ENCODE data around the gene EFCAB7. TPM values are rescaled to one million over a fixed set of nuclear protein-coding genes. Genes with fewer than 3 reads are reported as not detected.

The EFCAB7 gene
- total RNA-seq, 2 donors from 2014 or later = 9.7 to 10.5 TPM

DNA sequence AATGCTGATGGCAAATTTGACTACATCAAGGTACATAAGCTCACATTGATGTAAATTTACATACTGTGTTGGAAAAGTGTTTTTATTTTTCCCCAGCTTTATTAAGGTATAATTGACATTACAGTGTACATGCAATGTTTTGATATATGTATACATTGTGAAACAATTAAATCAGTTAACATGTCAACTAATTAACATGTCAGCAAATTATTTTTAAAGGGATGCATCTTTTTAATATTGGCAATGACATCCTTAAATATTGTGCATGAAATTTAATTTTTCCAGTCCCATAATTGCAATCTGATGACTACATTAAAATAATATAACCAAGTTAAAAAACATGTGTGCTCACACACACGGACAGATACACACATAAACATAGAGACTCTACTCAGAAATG is 9.4 kb downstream of the EFCAB7 start:
- Mint-ChIP-seq H3K27ac (no peak overlapping the region), H3K4me1 (no peaks in the 10 kb centered on the region), H3K9me3 (no peaks in the 10 kb centered on the region), H3K27me3 (no peaks in the 10 kb centered on the region), H3K36me3 (ENCODE audit: low read depth) (peaks cover 43% of the 10 kb centered on the region), H3K4me3 (no peak overlapping the region)
- ATAC-seq (replicated peaks) = no peak

DNA sequence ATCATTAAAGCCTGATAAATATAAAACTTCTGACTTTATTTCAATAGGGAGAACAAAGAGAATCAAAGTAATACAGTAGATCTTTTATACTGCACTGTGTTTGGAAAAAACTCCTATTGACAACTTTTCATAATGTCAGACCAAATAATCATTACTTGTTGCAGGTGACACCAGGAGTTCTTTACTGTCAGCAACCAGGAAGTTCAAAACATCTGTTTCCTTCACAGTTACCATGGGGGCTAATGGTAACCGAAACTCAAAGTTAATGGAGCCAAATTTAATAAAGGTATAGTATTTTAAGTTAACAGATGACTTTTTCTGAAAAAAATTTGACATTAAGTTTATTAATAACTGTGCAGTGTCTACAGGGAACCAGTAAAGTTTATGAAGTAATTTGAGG is 10.6 kb downstream of the EFCAB7 start:
- no peak overlapping the region for H3K4me3 Mint-ChIP-seq
- H3K9me3 Mint-ChIP-seq = no peaks in the 10 kb centered on the region
- no peak for ATAC-seq (replicated peaks)
- no peak overlapping the region for H3K27ac Mint-ChIP-seq
- H3K27me3 Mint-ChIP-seq = no peaks in the 10 kb centered on the region
- no peaks in the 10 kb centered on the region for H3K4me1 Mint-ChIP-seq
- peaks cover 42% of the 10 kb centered on the region for H3K36me3 Mint-ChIP-seq (ENCODE audit: low read depth)

DNA sequence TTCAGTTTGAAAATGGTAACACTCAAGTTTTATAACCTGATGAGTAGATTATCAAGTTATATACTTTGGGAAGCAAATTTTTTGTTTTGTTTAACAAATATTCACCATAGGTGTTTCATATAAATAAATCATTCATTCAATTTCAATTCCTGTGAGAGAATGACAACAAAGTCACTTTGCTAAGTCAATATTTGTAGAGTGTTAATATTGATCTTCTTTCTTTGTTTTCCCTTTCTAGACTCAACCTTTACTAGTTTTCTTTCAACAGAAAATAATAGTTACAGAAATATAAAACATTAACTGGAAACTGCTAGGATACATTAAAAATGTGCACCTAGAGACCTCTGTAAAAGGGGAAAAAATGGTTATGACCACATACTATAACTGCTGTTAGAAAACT is 11.1 kb downstream of the EFCAB7 start:
- H3K27ac Mint-ChIP-seq = no peak overlapping the region
- H3K4me1 Mint-ChIP-seq = no peaks in the 10 kb centered on the region
- no peak overlapping the region for H3K4me3 Mint-ChIP-seq
- no peaks in the 10 kb centered on the region for H3K9me3 Mint-ChIP-seq
- H3K36me3 Mint-ChIP-seq (ENCODE audit: low read depth) = peaks cover 42% of the 10 kb centered on the region
- no peaks in the 10 kb centered on the region for H3K27me3 Mint-ChIP-seq
- no peak for ATAC-seq (replicated peaks)

DNA sequence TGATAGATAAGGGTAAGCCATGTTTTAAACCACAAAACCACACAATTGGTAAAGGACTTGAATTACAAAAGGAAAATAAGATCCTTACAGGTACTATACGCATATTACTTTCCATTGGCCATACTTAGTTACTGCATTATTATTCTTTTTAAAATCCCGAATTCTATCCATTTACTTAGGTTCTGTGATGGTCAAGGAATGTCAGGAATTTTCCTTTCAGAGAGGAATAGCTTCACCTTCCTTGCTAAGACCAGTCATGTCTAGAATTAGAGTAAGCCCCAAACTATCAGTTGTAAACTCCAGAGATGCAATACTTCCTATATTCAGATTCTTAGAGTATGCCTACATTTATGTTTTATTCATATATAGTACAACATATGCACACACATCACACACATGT is 13.7 kb downstream of the EFCAB7 start:
- H3K27ac Mint-ChIP-seq = no peak overlapping the region

DNA sequence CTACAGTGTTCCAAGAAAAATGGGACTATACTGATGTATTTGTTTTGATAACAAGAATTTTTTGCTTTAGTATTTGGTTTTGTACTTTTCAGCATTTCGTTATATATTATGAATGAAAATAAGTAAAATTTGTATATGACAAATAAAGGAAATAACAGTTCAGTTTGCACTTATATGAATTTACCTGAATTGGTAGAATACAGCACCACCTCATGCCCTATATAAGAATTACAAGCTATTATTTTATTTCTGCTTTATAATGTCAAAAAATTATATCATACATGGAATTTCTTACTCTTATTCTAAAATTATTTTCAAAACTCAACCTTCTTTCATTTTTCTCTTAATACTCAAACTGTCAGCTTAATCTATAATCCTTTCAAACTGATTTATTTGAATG is 14.6 kb downstream of the EFCAB7 start:
- Mint-ChIP-seq H3K4me3 (no peak overlapping the region), H3K36me3 (ENCODE audit: low read depth) (peaks cover 18% of the 10 kb centered on the region), H3K9me3 (no peaks in the 10 kb centered on the region), H3K4me1 (no peaks in the 10 kb centered on the region), H3K27me3 (no peaks in the 10 kb centered on the region), H3K27ac (no peak overlapping the region)
- ATAC-seq (replicated peaks) = no peak

More for the DNA sequence above, 13.7 kb downstream of the EFCAB7 start:
- Mint-ChIP-seq H3K4me3 (no peak overlapping the region), H3K36me3 (ENCODE audit: low read depth) (peaks cover 27% of the 10 kb centered on the region), H3K27me3 (no peaks in the 10 kb centered on the region), H3K9me3 (no peaks in the 10 kb centered on the region), H3K4me1 (no peaks in the 10 kb centered on the region)
- no peak for ATAC-seq (replicated peaks)

DNA sequence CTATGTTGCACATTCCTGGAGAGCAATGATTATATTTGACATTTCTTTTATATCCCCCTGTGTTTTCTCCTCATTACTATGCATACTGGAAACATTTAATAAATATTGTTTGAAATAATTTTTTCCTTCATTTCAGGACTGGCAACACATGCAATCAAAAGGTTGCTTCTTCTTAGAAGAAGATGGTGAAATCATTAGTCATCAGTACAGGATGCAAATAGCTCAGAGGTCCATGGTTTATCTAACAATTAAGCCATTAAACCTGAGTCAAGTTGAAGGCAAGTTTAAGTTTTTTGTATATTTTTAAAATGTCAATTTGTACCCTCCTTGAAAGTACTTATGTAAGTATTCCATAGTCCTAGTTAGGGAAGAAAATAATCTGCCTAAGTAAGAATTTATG is 22.5 kb downstream of the EFCAB7 start:
- no peaks in the 10 kb centered on the region for H3K9me3 Mint-ChIP-seq
- no peak overlapping the region for H3K27ac Mint-ChIP-seq
- no peaks in the 10 kb centered on the region for H3K4me1 Mint-ChIP-seq
- no peak for ATAC-seq (replicated peaks)
- no peaks in the 10 kb centered on the region for H3K27me3 Mint-ChIP-seq
- H3K36me3 Mint-ChIP-seq (ENCODE audit: low read depth) = peaks cover 42% of the 10 kb centered on the region
- no peak overlapping the region for H3K4me3 Mint-ChIP-seq

DNA sequence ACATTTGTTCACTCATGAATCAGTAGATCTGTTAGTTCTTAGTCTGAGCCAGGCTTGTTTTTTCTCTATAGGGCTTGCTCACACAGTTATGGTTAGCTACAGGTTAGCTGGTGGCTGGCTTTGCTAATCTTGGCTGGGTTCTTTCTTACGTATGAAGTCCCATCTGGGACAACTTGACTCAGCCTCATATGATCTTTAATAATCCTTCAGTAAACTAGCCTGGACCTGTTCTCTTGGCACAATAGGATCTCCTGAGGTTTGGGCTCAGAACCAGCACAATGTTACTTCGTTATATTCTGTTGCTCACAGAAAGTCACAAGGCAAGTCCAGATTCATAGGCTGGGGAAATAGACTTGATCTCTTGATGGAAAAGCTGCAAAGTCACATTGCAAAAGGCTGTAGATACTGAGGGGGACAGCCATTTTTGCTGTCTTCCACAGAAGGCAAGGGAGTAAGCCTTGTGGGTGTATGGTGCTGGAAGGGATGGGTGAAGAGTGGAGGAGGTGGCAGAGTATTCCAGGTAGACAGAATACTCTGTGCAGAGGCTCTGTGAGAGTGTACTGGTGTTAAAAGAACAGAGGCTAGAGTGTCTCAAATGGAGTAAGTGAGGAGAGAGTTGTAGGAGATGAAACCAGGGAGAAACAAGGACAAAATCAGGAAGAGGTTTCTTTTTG is 24.4 kb downstream of the EFCAB7 start:
- no peaks in the 10 kb centered on the region for H3K27me3 Mint-ChIP-seq
- H3K9me3 Mint-ChIP-seq = no peaks in the 10 kb centered on the region
- ATAC-seq (replicated peaks) = no peak
- H3K4me1 Mint-ChIP-seq = no peaks in the 10 kb centered on the region
- H3K4me3 Mint-ChIP-seq = no peak overlapping the region
- peaks cover 46% of the 10 kb centered on the region for H3K36me3 Mint-ChIP-seq (ENCODE audit: low read depth)
- no peak overlapping the region for H3K27ac Mint-ChIP-seq

DNA sequence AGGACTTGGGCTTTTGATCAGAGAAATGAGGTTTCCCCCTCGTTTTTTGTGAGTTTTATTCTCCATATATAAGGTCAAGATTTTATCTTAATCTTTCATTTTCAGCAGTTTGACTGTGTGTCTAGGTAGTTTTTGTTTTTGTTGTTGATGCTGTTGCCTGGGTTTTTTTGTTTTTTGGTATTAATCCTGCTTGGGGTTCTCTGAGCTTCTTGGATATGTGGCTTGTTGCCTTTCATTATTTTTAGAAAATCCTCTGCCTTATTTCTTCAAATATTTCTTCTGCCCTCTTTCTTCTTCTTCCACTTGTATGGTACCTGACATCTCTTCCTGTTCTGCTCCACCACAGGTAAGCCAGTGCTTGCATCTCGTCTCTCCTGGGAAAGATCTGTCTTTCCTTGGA is 25.0 kb downstream of the EFCAB7 start:
- H3K4me3 Mint-ChIP-seq = no peak overlapping the region
- H3K4me1 Mint-ChIP-seq = no peaks in the 10 kb centered on the region
- no peaks in the 10 kb centered on the region for H3K9me3 Mint-ChIP-seq
- ATAC-seq (replicated peaks) = no peak
- no peak overlapping the region for H3K27ac Mint-ChIP-seq
- peaks cover 46% of the 10 kb centered on the region for H3K36me3 Mint-ChIP-seq (ENCODE audit: low read depth)
- no peaks in the 10 kb centered on the region for H3K27me3 Mint-ChIP-seq

DNA sequence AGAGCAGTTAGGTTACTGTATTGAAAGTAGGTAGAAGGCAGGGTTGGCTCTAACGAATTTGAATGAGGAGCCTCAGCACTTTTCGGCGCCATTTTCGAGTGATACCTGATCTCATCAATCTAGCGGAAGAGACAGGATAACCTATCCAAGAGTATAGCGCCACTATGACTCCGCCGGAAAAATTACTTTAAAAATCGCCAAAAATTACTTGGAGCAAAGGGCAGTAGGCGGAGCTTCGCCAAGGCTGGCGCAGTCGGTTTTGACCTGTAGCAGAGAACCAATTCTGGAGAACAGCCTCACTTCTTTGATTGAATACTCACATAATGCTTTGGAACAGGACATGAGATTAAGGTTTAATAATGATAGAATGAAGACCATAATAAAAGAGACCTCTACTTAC is 25.6 kb downstream of the EFCAB7 start:
- Mint-ChIP-seq H3K4me3 (no peak overlapping the region), H3K4me1 (no peaks in the 10 kb centered on the region), H3K27ac (no peak overlapping the region), H3K36me3 (ENCODE audit: low read depth) (peaks cover 46% of the 10 kb centered on the region), H3K27me3 (no peaks in the 10 kb centered on the region), H3K9me3 (no peaks in the 10 kb centered on the region)
- no peak for ATAC-seq (replicated peaks)

DNA sequence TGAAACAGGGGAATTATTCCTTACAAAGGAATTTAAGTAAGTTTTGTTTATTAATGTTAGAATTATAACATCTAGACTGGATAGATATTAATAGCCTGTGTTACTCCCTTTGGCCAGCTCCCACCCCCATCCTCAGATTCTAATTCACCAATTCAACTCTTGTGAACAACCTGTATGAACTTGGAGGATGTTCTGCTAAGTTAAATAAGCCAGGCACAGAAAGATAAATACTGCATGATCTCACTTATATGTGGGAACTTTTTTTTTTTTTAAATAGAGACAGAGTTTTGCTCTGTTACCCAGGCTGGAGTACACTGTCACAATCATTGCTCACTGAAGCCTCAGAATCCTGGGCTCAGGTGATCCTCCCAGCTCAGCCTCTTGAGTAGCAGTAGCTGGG is 32.2 kb downstream of the EFCAB7 start:
- Mint-ChIP-seq H3K27me3 (no peaks in the 10 kb centered on the region), H3K36me3 (ENCODE audit: low read depth) (peaks cover 15% of the 10 kb centered on the region), H3K9me3 (no peaks in the 10 kb centered on the region), H3K4me1 (no peaks in the 10 kb centered on the region), H3K27ac (no peak overlapping the region), H3K4me3 (no peak overlapping the region)
- ATAC-seq (replicated peaks) = no peak

DNA sequence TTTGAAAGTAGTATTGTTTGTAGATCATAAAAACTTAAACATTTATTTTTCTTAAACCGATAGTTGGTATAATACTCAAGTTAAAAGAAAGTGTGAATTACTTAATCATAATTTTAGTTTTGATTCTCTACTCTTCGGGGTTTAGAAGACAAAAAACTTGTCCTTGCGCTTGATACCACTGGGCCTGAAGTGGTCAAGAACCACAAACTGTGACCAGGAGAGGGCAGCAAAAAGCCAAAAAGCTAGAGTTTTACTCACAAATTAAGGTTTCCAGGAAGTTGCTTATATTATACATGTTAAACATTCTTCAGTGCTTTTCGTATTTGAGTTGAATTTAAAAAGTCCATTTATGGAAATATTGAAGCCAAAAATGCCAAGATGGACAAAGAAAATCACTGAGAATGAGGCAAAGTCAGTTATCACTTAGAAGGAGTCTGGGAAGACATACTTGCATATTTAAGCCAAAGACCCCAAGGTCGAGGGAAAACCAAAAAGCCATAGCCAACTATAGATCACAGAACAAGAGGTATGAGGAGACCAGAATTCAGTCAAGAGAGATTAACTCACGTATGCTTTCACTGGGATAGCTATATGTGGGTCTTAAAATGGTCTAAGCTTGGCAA is 34.2 kb downstream of the EFCAB7 start:
- Mint-ChIP-seq H3K4me1 (no peaks in the 10 kb centered on the region), H3K27ac (no peak overlapping the region), H3K4me3 (no peak overlapping the region), H3K36me3 (ENCODE audit: low read depth) (peaks cover 18% of the 10 kb centered on the region), H3K9me3 (no peaks in the 10 kb centered on the region), H3K27me3 (no peaks in the 10 kb centered on the region)
- peak; percentile 28 for ATAC-seq (replicated peaks)

DNA sequence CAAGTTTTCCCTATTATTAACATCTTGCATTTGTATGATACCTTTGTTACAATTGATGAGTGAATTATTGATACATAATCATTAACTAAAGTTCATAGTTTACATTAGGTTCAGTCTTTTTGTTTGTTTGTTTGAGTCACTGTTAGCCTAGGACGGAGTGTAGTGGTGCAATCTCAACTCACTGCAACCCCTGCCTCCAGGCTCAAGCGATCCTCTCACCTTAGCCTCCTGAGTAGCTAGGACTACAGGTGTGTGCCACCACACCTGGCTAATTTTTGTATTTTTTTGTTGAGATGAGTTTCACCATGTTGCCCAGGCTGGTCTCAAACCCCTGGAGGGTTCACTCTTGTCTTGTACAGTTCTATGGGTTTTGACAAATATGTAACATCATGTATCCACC is 36.0 kb downstream of the EFCAB7 start:
- peaks cover 18% of the 10 kb centered on the region for H3K36me3 Mint-ChIP-seq (ENCODE audit: low read depth)
- H3K27ac Mint-ChIP-seq = no peak overlapping the region
- no peak for ATAC-seq (replicated peaks)

DNA sequence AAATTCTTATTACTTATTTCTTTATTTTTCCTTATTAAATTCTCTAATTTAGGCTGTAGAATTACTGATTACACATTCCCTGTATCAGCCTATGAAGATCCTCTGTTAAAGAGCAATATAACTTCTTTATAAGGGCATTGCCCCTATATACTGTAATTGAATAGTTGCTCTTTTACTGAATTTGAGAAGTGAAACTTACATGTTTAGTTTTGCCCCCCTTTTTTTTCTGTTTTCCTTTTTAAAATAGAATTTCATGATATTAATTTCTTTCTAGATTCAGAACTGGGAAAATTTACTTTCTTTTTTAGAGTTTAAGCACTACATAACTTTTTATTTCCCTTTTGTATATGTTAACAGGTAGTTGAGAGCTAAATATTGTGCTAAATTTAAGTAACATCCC is 40.4 kb downstream of the EFCAB7 start:
- Mint-ChIP-seq H3K27ac (no peak overlapping the region), H3K36me3 (ENCODE audit: low read depth) (peaks cover 18% of the 10 kb centered on the region), H3K27me3 (no peaks in the 10 kb centered on the region), H3K4me1 (no peaks in the 10 kb centered on the region), H3K4me3 (no peak overlapping the region), H3K9me3 (no peaks in the 10 kb centered on the region)
- ATAC-seq (replicated peaks) = no peak

More for the DNA sequence above, 36.0 kb downstream of the EFCAB7 start:
- no peaks in the 10 kb centered on the region for H3K4me1 Mint-ChIP-seq
- no peak overlapping the region for H3K4me3 Mint-ChIP-seq
- H3K27me3 Mint-ChIP-seq = no peaks in the 10 kb centered on the region
- H3K9me3 Mint-ChIP-seq = no peaks in the 10 kb centered on the region

DNA sequence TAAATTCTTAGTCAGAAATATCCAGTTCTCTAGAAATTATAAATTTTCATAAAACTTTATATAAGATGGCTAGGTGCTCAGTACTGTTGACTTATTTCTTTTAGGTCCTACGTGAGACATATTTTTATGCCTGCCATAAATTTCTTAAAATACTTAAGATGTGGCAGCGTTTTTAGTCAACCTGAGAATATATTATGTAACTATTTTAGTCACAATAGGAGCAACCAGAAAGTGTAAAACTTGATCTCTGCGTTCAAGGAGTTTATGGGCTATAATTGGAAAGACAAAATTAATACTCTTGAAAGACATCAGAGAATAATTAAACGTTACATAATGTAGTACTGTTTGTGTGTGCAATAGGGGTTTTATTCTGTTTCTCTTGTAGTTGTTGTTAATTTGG is 45.7 kb downstream of the EFCAB7 start:
- H3K4me1 Mint-ChIP-seq = no peaks in the 10 kb centered on the region
- H3K27ac Mint-ChIP-seq = no peak overlapping the region
- H3K9me3 Mint-ChIP-seq = no peaks in the 10 kb centered on the region
- no peak overlapping the region for H3K4me3 Mint-ChIP-seq
- no peaks in the 10 kb centered on the region for H3K27me3 Mint-ChIP-seq
- ATAC-seq (replicated peaks) = no peak
- no peaks in the 10 kb centered on the region for H3K36me3 Mint-ChIP-seq (ENCODE audit: low read depth)

DNA sequence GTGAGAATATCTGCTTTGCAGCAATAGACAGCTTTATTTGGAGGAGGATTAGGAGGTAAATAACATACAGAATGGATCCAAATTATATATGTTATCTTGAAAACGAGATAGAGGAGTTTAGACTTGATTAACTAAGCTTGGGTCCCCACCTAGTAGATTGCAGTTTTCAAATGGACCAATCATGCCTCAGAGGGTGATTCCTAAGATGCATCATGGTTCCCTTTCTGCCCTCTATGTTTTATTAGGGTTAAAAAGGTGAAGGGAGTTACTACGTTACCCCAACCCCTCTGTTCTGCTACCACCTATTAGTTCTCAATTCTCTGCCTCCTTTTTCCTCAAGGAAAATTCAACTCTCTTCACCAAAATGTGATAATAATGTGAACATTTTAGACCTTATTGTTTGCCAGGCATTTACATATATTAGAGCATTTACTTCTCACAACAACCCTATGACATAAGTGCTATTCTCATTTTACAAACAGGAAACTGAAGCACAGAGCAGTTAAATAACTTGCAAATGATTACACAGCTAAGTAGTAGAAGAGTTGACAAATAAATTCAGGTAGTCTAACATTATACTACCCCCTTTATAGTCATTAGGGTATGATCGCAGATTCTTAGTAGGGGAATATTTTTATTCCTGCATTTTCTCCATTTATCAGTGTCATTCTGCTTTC is 46.5 kb downstream of the EFCAB7 start:
- no peak for ATAC-seq (replicated peaks)
- H3K27ac Mint-ChIP-seq = no peak overlapping the region
- no peaks in the 10 kb centered on the region for H3K36me3 Mint-ChIP-seq (ENCODE audit: low read depth)
- H3K9me3 Mint-ChIP-seq = no peaks in the 10 kb centered on the region
- no peaks in the 10 kb centered on the region for H3K4me1 Mint-ChIP-seq
- H3K27me3 Mint-ChIP-seq = no peaks in the 10 kb centered on the region
- no peak overlapping the region for H3K4me3 Mint-ChIP-seq
